ENCODE data around the gene CERCAM. TPM values are rescaled to one million over a fixed set of nuclear protein-coding genes. Genes with fewer than 3 reads are reported as not detected.

Gene CERCAM
- total and polyA plus RNA-seq, 7 donors = 1.7 to 6.5 (median 2.5) TPM

DNA sequence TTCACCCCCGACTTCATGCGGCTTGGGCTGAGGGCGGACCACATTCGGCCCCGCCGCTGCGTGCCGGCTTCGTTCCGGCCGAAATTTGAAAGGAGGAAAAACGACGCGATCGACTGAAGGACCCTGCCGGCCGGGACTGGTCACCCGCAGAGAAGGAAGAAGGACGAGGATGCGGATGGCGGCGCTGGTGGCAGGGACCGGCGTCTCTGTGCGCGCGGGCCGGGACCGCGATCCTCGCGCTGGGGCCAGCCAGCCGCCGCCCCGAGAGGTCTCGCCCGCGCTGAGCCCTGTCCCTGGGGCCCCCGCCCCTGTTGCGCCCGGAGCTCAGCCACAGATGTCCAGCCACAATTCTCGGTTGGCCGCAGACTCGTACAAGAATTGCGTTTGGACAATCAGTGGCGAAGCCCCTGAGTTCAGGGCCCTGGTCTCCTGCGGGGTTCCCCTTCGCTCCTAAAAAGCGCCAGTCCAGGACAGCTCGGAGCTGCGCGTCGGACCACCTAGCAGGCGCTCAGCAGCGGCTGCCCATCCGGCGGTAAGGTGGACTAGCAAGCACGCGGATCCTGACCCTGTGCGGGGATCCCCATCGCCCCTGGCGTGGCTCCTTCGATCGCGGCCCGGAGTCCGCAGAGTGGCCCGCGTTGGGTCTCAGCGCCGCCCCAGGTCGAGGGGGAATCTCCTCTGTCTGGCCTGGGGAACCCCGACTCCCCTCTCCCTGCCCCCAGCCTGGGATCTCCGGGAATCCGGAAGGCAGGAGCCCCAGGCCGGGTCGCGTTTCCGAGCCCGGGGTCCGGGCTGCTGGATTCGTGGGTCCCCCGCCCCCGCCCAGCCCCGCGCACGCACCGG, 28.1 kb upstream of the CERCAM start:
- ATAC-seq = no peak
- Histone ChIP-seq H3K27me3 (ENCODE audit: insufficient read depth in 3 of 3, low read length in 2 of 3) (no peaks in the 10 kb centered on the region), H3K4me1 (no peaks in the 10 kb centered on the region), H3K9me3 (no peaks in the 10 kb centered on the region), H3K27ac (no peak overlapping the region), H3K36me3 (ENCODE audit: insufficient read depth in 1 of 2, low read depth in 1 of 2) (peaks cover 12 to 52% of the 10 kb centered on the region in 2 donors), H3K4me3 (no peak overlapping the region)
- 85 to 86% (median 85%) methylated on average over 79 to 88 of the region's 88 CpGs for WGBS, 3 donors
- DNase-seq = no peak
- TF ChIP-seq, protein P1, sequence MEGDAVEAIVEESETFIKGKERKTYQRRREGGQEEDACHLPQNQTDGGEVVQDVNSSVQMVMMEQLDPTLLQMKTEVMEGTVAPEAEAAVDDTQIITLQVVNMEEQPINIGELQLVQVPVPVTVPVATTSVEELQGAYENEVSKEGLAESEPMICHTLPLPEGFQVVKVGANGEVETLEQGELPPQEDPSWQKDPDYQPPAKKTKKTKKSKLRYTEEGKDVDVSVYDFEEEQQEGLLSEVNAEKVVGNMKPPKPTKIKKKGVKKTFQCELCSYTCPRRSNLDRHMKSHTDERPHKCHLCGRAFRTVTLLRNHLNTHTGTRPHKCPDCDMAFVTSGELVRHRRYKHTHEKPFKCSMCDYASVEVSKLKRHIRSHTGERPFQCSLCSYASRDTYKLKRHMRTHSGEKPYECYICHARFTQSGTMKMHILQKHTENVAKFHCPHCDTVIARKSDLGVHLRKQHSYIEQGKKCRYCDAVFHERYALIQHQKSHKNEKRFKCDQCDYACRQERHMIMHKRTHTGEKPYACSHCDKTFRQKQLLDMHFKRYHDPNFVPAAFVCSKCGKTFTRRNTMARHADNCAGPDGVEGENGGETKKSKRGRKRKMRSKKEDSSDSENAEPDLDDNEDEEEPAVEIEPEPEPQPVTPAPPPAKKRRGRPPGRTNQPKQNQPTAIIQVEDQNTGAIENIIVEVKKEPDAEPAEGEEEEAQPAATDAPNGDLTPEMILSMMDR (IDR thresholded peaks at IDR 0.05) = no peak
- intact Hi-C loops (cut with DNase I) = no loop called here

DNA sequence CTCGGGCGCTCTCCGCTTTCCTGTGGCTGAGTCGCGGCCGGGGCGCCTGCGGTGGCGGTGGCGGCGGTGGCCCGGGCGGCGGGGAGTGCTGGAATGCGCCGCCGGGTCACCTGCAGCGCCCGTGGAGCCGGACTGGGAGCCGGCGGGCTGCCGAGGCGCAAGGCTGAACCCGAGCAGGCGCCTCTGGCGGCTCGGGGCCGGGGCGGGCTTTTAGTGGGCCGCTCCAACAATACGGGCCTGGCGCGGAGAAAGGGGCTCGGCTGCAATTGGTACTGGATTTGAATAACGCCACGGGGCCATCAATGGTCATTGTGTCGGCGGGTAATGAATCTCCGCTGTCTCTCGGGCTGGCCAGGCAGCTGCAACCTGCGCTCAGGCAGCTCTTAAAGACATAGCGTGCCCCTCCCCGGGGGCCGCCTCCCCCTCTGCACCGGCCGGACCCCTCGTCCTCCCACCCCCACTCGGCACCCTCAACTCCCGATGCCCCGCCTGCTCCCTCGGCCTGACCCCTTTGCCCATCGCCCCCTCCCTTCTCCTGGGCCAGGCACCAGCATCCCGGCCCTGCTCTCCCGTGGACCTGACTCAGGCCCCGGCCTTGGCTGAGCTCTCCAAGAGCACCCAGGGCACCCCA, 27.4 kb upstream of the CERCAM start:
- Histone ChIP-seq H3K9me3 (no peaks in the 10 kb centered on the region), H3K4me3 (no peak overlapping the region), H3K36me3 (ENCODE audit: insufficient read depth in 1 of 2, low read depth in 1 of 2) (peaks cover 9 to 45% of the 10 kb centered on the region in 2 donors), H3K27me3 (ENCODE audit: insufficient read depth in 3 of 3, low read length in 2 of 3) (peaks cover 0 to 4% (median 3%) of the 10 kb centered on the region in 3 donors), H3K4me1 (no peaks in the 10 kb centered on the region), H3K27ac (no peak overlapping the region)
- TF ChIP-seq, protein P1 (IDR thresholded peaks at IDR 0.05) = no peak
- WGBS, 3 donors = 81 to 84% (median 82%) methylated on average over 45 to 56 of the region's 56 CpGs
- DNase-seq (no peak), ATAC-seq (no peak)
- intact Hi-C loops (cut with DNase I) = no loop called here

DNA sequence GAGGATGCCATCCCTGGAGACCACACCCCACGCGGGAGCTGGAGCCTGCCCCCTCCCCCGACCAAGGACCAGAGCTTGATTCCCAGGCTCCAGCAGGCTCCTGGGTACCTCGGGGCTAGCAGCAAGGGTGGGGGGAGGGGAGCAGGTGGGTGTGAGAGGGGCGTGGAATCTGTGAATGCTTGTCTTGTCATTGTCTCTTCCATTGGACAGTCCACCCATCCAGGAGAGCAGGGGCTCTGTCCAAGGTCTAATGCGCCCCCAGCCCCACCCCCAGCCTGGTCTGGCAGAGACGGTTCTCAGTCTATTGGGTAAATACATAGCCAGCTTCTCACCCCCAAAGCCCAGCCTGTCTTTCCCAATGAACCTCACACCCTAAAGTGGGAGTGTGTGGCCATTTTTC, 26.7 kb upstream of the CERCAM start:
- no peak overlapping the region for H3K4me3 ChIP-seq
- H3K36me3 ChIP-seq (ENCODE audit: insufficient read depth in 1 of 2, low read depth in 1 of 2) = peaks cover 2 to 38% of the 10 kb centered on the region in 2 donors
- H3K9me3 ChIP-seq = no peaks in the 10 kb centered on the region
- 51 to 65% (median 63%) methylated on average over 7 of the region's 7 CpGs for WGBS, 3 donors
- H3K27ac ChIP-seq = no peak overlapping the region
- H3K4me1 ChIP-seq = no peaks in the 10 kb centered on the region
- H3K27me3 ChIP-seq (ENCODE audit: insufficient read depth in 3 of 3, low read length in 2 of 3) = peaks cover 0 to 4% (median 3%) of the 10 kb centered on the region in 3 donors
- TF ChIP-seq, protein P1 (IDR thresholded peaks at IDR 0.05) = no peak
- DNase-seq = no peak
- ATAC-seq = no peak
- intact Hi-C loops (cut with DNase I) = no loop called here

DNA sequence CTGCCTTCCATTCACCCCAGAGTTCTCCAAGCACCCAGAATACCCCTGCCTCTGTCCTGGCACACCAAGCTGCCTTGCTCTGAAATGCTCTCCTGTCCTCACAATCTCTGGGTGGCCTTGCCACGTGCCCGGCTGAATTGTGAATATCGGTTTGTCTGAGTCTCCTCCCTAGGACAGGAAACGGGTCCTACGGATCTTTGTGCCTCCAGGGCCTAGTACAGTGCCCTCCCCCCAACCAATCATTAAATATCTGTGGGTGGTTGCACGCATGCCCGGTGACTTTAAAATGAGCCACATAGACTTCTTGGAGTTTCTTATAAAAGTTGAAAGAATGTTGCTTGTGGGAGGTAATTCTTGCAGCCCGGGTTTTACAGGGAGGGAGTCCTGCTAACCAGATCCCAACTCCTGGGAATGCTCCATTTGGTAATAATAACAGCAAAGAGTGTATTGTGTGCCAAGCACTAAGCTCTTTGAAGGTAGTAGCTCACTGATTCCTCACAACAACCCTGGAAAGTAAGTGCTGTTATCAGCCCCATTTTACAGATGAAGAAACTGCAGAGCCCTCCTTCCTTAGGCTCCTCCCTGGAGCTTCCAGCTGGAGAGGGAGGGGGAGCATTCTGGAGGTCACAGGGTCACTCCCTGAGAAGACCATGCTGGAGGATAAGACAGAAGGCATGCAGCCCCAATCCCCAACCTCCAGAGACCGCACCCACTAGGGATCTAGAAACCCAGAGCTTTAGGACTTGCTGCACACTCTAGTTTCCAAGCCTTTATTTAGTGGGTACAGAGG, 26.1 kb upstream of the CERCAM start:
- Histone ChIP-seq H3K36me3 (ENCODE audit: insufficient read depth in 1 of 2, low read depth in 1 of 2) (peaks cover 0 to 32% of the 10 kb centered on the region in 2 donors), H3K9me3 (no peaks in the 10 kb centered on the region), H3K4me1 (no peaks in the 10 kb centered on the region), H3K27me3 (ENCODE audit: insufficient read depth in 3 of 3, low read length in 2 of 3) (peaks cover 0 to 4% (median 3%) of the 10 kb centered on the region in 3 donors), H3K4me3 (no peak overlapping the region), H3K27ac (no peak overlapping the region)
- WGBS, 3 donors = 60 to 65% (median 63%) methylated on average over 9 of the region's 9 CpGs
- TF ChIP-seq, protein P1 (IDR thresholded peaks at IDR 0.05) = no peak
- no peak for ATAC-seq
- no peak for DNase-seq
- intact Hi-C loops (cut with DNase I) = no loop called here

All from psoas muscle (tissue), 8 donors.